IMR-90 (cell line): Measurements from ENCODE around the gene CIRBP. TPM values are rescaled to one million over a fixed set of nuclear protein-coding genes. Genes with fewer than 3 reads are reported as not detected.

Experiments
- ATAC-seq: fragments of 200-7000 bp; cut with Tn5 transposase; 2 replicates; pipeline ENCODE4 v1.9.1; 2020; ENCODE audit warnings: low read depth, mild to moderate bottlenecking, moderate library complexity
- BruUV-seq: library from RNA; stranded (reverse); fragments of 400-500 nt; replicated peaks from 2 replicates; lab custom pipeline; 2021; lab: Mats Ljungman, UMichigan
- CTCF ChIA-PET: fragments of 300-600 bp; formaldehyde crosslinking; extraction: SDS; loops from one replicate; lab custom pipeline; 2021; ENCODE audit warnings: antibody characterized with exemption; lab: Yijun Ruan, JAX
- POLR2A ChIA-PET: fragments of 300-600 bp; sonication (Branson Sonifier 250); formaldehyde crosslinking; loops from one replicate; lab custom pipeline; 2022; ENCODE audit warnings: antibody characterized with exemption; ENCODE audit not compliant: unreplicated experiment; lab: Charles Lee
- DNase-seq: peaks from one replicate; pipeline ENCODE4 v3.0.0; 2013
- H2AFZ ChIP-seq: replicated peaks from 2 replicates; pipeline ENCODE3; 2013; ENCODE audit warnings: low read length, mild to moderate bottlenecking; ENCODE audit not compliant: poor library complexity
- H2AK5ac ChIP-seq: 2 replicates; pipeline ENCODE4 v1.6.1; 2013; ENCODE audit warnings: low read depth, low read length, inconsistent platforms
- H2AK9ac ChIP-seq: replicated peaks from 2 replicates; pipeline ENCODE3; 2013; ENCODE audit warnings: mild to moderate bottlenecking, low read depth, low read length, moderate library complexity; ENCODE audit not compliant: poor library complexity
- H2BK120ac ChIP-seq: 2 replicates; pipeline ENCODE4 v1.6.1; 2013; ENCODE audit warnings: low read depth, low read length, inconsistent platforms
- H2BK15ac ChIP-seq: 3 replicates; pipeline ENCODE4 v1.6.1; 2013; ENCODE audit warnings: low read depth, low read length, inconsistent platforms
- H2BK20ac ChIP-seq: 2 replicates; pipeline ENCODE4 v1.6.1; 2013; ENCODE audit warnings: low read depth, mild to moderate bottlenecking, inconsistent platforms, low read length, moderate library complexity
- H2BK5ac ChIP-seq: 2 replicates; pipeline ENCODE4 v1.6.1; 2013; ENCODE audit warnings: mild to moderate bottlenecking, low read depth, low read length, inconsistent platforms; ENCODE audit not compliant: poor library complexity, severe bottlenecking
- H3K14ac ChIP-seq: replicated peaks from 2 replicates; pipeline ENCODE4 v1.6.1; 2013; ENCODE audit warnings: low read depth, low read length, inconsistent platforms
- H3K18ac ChIP-seq: 2 replicates; pipeline ENCODE4 v1.6.1; 2013; ENCODE audit warnings: low read depth, low read length, control low read depth
- H3K23ac ChIP-seq: 2 replicates; pipeline ENCODE4 v1.6.1; 2013; ENCODE audit warnings: low read depth, low read length, inconsistent platforms
- H3K27ac ChIP-seq: 2 replicates; pipeline ENCODE4 v1.5.1; 2013; ENCODE audit warnings: mild to moderate bottlenecking, control low read depth, low read length; ENCODE audit not compliant: insufficient read depth
- H3K27me3 ChIP-seq: 2 replicates; pipeline ENCODE4 v1.6.1; 2013; ENCODE audit warnings: low read length; ENCODE audit not compliant: control insufficient read depth, insufficient read depth
- H3K36me3 ChIP-seq: 2 replicates; pipeline ENCODE4 v1.6.1; 2013; ENCODE audit warnings: low read length, mixed read lengths; ENCODE audit not compliant: control insufficient read depth, insufficient read depth
- H3K4ac ChIP-seq: 2 replicates; pipeline ENCODE4 v1.6.1; 2013; ENCODE audit warnings: low read depth, low read length, inconsistent platforms
- H3K4me1 ChIP-seq: 2 replicates; pipeline ENCODE4 v1.6.1; 2013; ENCODE audit warnings: low read length, mixed read lengths; ENCODE audit not compliant: control insufficient read depth, insufficient read depth
- H3K4me2 ChIP-seq: 2 replicates; pipeline ENCODE4 v1.6.1; 2013; ENCODE audit warnings: low read depth, mild to moderate bottlenecking, control low read depth, low read length, moderate library complexity
- H3K4me3 ChIP-seq: 2 replicates; pipeline ENCODE4 v1.5.1; 2013; ENCODE audit warnings: low read depth, mild to moderate bottlenecking, control low read depth, low read length, moderate library complexity; ENCODE audit not compliant: insufficient read depth
- H3K56ac ChIP-seq: 2 replicates; pipeline ENCODE4 v1.6.1; 2013; ENCODE audit warnings: low read length, inconsistent platforms; ENCODE audit not compliant: insufficient read depth; ENCODE audit errors: extremely low read depth
- H3K79me1 ChIP-seq, 2 experiments: 2 replicates each; pipeline ENCODE4 v1.6.1; 2013; ENCODE audit warnings: low read length in 2 of 2, inconsistent platforms in 1 of 2, low read depth in 1 of 2
- H3K9ac ChIP-seq: 2 replicates; pipeline ENCODE4 v1.6.1; 2013; ENCODE audit warnings: low read depth, low read length, control low read depth
- H3K9me1 ChIP-seq: 2 replicates; pipeline ENCODE4 v1.6.1; 2013; ENCODE audit warnings: low read length, inconsistent platforms; ENCODE audit not compliant: insufficient read depth
- H3K9me3 ChIP-seq: 2 replicates; pipeline ENCODE4 v1.6.1; 2013; ENCODE audit warnings: low read length; ENCODE audit not compliant: control insufficient read depth, insufficient read depth
- H4K20me1 ChIP-seq: 2 replicates; pipeline ENCODE4 v1.6.1; 2013; ENCODE audit warnings: low read length, inconsistent platforms; ENCODE audit not compliant: insufficient read depth
- H4K5ac ChIP-seq: 2 replicates; pipeline ENCODE4 v1.6.1; 2013; ENCODE audit warnings: mild to moderate bottlenecking, low read depth, low read length, control low read depth
- H4K8ac ChIP-seq, 2 experiments: 2 replicates each; pipeline ENCODE4 v1.6.1; 2013; ENCODE audit warnings: low read depth in 2 of 2, low read length in 2 of 2, control low read depth in 1 of 2, inconsistent platforms in 1 of 2
- H4K91ac ChIP-seq: 2 replicates; pipeline ENCODE4 v1.6.1; 2013; ENCODE audit warnings: low read depth, low read length, inconsistent platforms; ENCODE audit not compliant: insufficient read depth
- CHD1 ChIP-seq: IDR thresholded peaks from 2 replicates; pipeline ENCODE4 v1.6.1; 2012; ENCODE audit warnings: low read depth, low read length, improper control_type of control experiment
- ELK1 ChIP-seq: fragments of 150-350 bp; IDR thresholded peaks from 2 replicates; pipeline ENCODE4 v1.6.1; 2016; ENCODE audit warnings: low read depth, mild to moderate bottlenecking, low read length, moderate library complexity, borderline replicate concordance
- MAFK ChIP-seq: IDR thresholded peaks from 2 replicates; pipeline ENCODE4 v1.6.1; 2012; ENCODE audit warnings: low read depth, low read length, improper control_type of control experiment
- MAZ ChIP-seq: IDR thresholded peaks from 2 replicates; pipeline ENCODE4 v1.6.1; 2012; ENCODE audit warnings: low read depth, mild to moderate bottlenecking, low read length, improper control_type of control experiment, moderate library complexity, borderline replicate concordance
- NFE2L2 ChIP-seq: fragments of 150-350 bp; IDR thresholded peaks from 2 replicates; pipeline ENCODE4 v1.6.1; 2016; ENCODE audit warnings: low read depth, mild to moderate bottlenecking, low read length
- POLR2A ChIP-seq: IDR thresholded peaks from 2 replicates; pipeline ENCODE4 v1.6.1; 2012; ENCODE audit warnings: mild to moderate bottlenecking, low read depth, low read length
- RAD21 ChIP-seq: IDR thresholded peaks from 2 replicates; pipeline ENCODE4 v1.6.1; 2012; ENCODE audit warnings: low read length, improper control_type of control experiment
- WGBS, 2 experiments: methylation state at CpG; one replicate each; pipeline versions ENCODE4 v1.1.5 to v1.1.7; 2013; ENCODE audit warnings: missing lambda C conversion rate in 2 of 2; ENCODE audit not compliant: insufficient read length in 1 of 2; ENCODE audit errors: extremely low coverage in 2 of 2; 5-methylcytosine and 5-hydroxymethylcytosine counted together
- dilution Hi-C: fragments of 300-500 bp; cut with HindIII; formaldehyde crosslinking; loops from one replicate; pipeline ENCODE4 v1.14.3; 2018; ENCODE audit warnings: low sequenced_read_pairs; ENCODE audit not compliant: unreplicated experiment
- in situ Hi-C: fragments of 300-500 bp; cut with MboI; formaldehyde crosslinking; loops from 3 replicates; pipeline ENCODE4 v1.14.3; 2019; ENCODE audit warnings: low sequenced_read_pairs, inconsistent platforms, mixed read lengths
- intact Hi-C: fragments of 100-400 bp; cut with micrococcal nuclease; formaldehyde crosslinking; loops from 2 replicates; pipeline ENCODE4 v1.10.0; 2022
- polyA plus RNA-seq, 3 experiments: library from polyadenylated mRNA; depleted of rRNA; stranded (reverse); fragments of >200 nt; gene quantifications; 2 replicates each; pipeline ENCODE4 v1.2.3, GENCODE V29; 2012; ENCODE audit warnings: low replicate concordance in 1 of 3
- total RNA-seq: library from RNA; depleted of rRNA; stranded (reverse); fragments of >200 nt; gene quantifications from 2 replicates; pipeline ENCODE4 v1.2.3, GENCODE V29; 2012

Gene CIRBP
- total and polyA plus RNA-seq, 2 of the 4 experiments (the other 2 are of a cell fraction), result 299 to 542 TPM

GRCh38 chr19:1237754-1238368, 31.3 kb upstream of the CIRBP start, which contains the start of gene CBARP (continued):
- TF ChIP-seq MAZ (peak; percentile 53), MAFK (no peak)

DNA sequence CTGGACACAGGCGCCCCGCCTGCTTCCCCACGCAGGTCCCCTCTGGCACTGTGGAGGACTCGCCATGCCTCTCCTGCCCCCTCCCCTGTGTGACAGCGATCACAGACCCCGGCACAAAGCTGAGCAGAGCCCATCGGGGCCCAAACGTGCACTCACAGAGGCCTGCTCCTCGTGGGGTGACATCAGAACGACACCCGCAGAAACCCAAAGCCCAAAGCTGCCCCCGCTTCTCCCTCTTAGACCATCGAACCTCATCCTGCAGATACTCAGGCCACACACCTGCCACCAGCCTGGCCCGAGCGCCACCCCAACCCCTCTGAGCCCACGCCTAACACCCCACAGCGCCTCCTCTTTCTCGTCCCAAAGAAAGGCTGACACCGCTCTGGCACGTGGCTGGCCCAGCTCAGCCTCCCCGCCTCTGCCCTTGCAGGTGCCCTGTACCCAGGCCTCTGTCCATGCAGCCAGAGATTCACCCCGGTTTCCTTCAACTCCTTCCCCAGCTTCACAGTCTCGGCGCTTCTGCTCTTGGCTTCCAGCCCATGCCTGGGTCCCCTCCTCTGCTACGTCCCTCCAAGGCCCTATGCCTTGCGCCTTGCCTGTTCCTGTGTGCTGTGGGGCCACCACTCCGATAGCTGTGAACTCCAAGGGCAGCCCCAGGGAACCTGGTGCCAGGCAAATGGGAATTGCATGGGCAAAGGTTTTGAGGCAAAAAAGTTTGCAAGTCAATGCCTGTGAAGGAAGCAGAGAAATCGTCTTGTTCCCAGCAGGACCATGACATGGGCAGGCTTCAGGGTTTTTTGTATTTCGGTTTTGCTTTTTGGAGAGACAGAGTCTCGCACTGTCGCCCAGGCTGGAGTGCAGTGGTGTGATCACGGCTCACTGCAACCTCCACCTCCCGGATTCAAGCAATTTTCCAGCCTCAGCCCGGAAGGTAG, 30.5 kb upstream of the CIRBP start:
- no peak overlapping the region for H3K18ac ChIP-seq
- peak overlapping the region; percentile 98 for H2AK9ac ChIP-seq
- ATAC-seq (no peak), DNase-seq (no peak)
- H3K27ac ChIP-seq, result peak overlapping the region; percentile 34; the same call in 1 of the 2 replicates
- H3K9ac ChIP-seq, result peak overlapping the region; percentile 49; the same call in 1 of the 2 replicates
- no peak overlapping the region for H2BK20ac ChIP-seq
- H4K5ac ChIP-seq, result no peak overlapping the region
- H3K14ac ChIP-seq, result no peak overlapping the region
- H3K9me1 ChIP-seq, result no peaks in the 10 kb centered on the region
- 59% methylated on average over 23 of the region's 34 CpGs; no CpG with 5 or more reads in 1 of the 2 experiments for WGBS, 2 experiments
- H3K36me3 ChIP-seq, result peaks cover 21% of the 10 kb centered on the region; the same call in 1 of the 2 replicates
- no peaks in the 10 kb centered on the region for H3K9me3 ChIP-seq
- H3K4me2 ChIP-seq, result peak overlapping the region; percentile 65; the same call in 1 of the 2 replicates
- H3K4ac ChIP-seq, result peak overlapping the region; percentile 65
- H2BK15ac ChIP-seq, result 0 out of 3 replicates have a peak overlapping the region, but pooled peaks have one; percentile 43
- in situ Hi-C loops, result no loop called here
- peak overlapping the region; percentile 26 for H4K91ac ChIP-seq
- H4K8ac ChIP-seq, result peak overlapping the region in 1 of 2 experiments; percentile 70; a peak in 1 of 4 replicates
- H4K20me1 ChIP-seq, result peaks cover 20% of the 10 kb centered on the region
- BruUV-seq, result no TSS peak
- TF ChIP-seq CHD1, result no peak
- no peak for TF ChIP-seq POLR2A
- TF ChIP-seq ELK1, result no peak
- TF ChIP-seq RAD21, result no peak
- TF ChIP-seq NFE2L2, result no peak
- dilution Hi-C loops, result no loop called here
- peak overlapping the region; percentile 75 for H2AK5ac ChIP-seq
- H3K27me3 ChIP-seq, result no peaks in the 10 kb centered on the region
- H2BK120ac ChIP-seq, result no peak overlapping the region; the same call in 1 of the 2 replicates
- H3K56ac ChIP-seq, result no peak overlapping the region
- ChIA-PET POLR2A (interaction anchor here (0.7 kb wide), 1 partner anchor 30 kb away, joined by 5 read pairs; the partner anchor contains the start of gene CIRBP), CTCF (interaction anchor here (2.0 kb wide), 1 partner anchor 126 kb away, joined by 7 read pairs; no protein-coding TSS in a partner anchor)
- intact Hi-C loops, result no loop called here
- peak overlapping the region; percentile 89 for H2AFZ ChIP-seq
- H3K4me1 ChIP-seq, result peaks cover 23% of the 10 kb centered on the region
- H3K23ac ChIP-seq, result no peak overlapping the region
- H3K79me1 ChIP-seq, result peaks cover 14 to 36% of the 10 kb centered on the region in 2 experiments
- H3K4me3 ChIP-seq, result peak overlapping the region; percentile 94
- H2BK5ac ChIP-seq, result peak overlapping the region; percentile 29
